K562 (cell line): Measurements from ENCODE around the gene C16orf78.

Experiments
- CREB3 ChIP-seq: fragments of 450-650 bp; conservative IDR thresholded peaks from 2 replicates; pipeline ENCODE4 v1.6.1; 2016; ENCODE audit warnings: missing genetic modification characterization, low read depth, mild to moderate bottlenecking, missing compliant biosample characterization, moderate library complexity
- CTCF ChIP-seq, 3 experiments: IDR thresholded peaks in 2 of 3; conservative IDR thresholded peaks in 1 of 3; 2 replicates each; pipeline ENCODE4 v1.5.1; 2011 to 2012; ENCODE audit warnings: low read length in 3 of 3, mild to moderate bottlenecking in 3 of 3, control low read depth in 2 of 3, improper control_type of control experiment in 1 of 3, inconsistent platforms in 1 of 3, low read depth in 1 of 3, mixed read lengths in 1 of 3, moderate library complexity in 1 of 3; ENCODE audit not compliant: insufficient read depth in 2 of 3
- MAFF ChIP-seq: IDR thresholded peaks from 2 replicates; pipeline ENCODE4 v1.6.1; 2012; ENCODE audit warnings: low read length, improper control_type of control experiment
- TCF7L2 ChIP-seq: fragments of 150-350 bp; IDR thresholded peaks from 2 replicates; pipeline ENCODE4 v1.6.1; 2016; ENCODE audit warnings: low read depth, mild to moderate bottlenecking, low read length, moderate library complexity
- ZFX ChIP-seq: sonication (generic); formaldehyde crosslinking; IDR thresholded peaks from 2 replicates; pipeline ENCODE4 v1.8.0; 2022; ENCODE audit warnings: mild to moderate bottlenecking, missing genetic modification reagents, moderate library complexity
- ZNF79 ChIP-seq: fragments of 250-450 bp; sonication (Bioruptor Pico); IDR thresholded peaks from 2 replicates; pipeline ENCODE4 v1.4.0; 2020; ENCODE audit warnings: low read depth, mild to moderate bottlenecking, moderate library complexity

GRCh38 chr16:49327466-49327865 lies 46.1 kb upstream of the C16orf78 start:
- TF ChIP-seq ZNF79 (CRISPR knock-in tag) (no peak), CREB3 (tag) (no peak), TCF7L2 (no peak), CTCF (IDR thresholded peaks at IDR 0.05 in 2 of 3, conservative IDR thresholded peaks at IDR 0.05 in 1 of 3; ENCODE audit: insufficient read depth in 2 of 3, low read depth in 1 of 3, low read length in 3 of 3) (no peak), MAFF (no peak), ZFX (no peak)
